ENCODE data around the gene ZNF668. TPM values are rescaled to one million over a fixed set of nuclear protein-coding genes. Genes with fewer than 3 reads are reported as not detected.

ZNF668 gene
- 10.7 TPM for total RNA-seq

DNA sequence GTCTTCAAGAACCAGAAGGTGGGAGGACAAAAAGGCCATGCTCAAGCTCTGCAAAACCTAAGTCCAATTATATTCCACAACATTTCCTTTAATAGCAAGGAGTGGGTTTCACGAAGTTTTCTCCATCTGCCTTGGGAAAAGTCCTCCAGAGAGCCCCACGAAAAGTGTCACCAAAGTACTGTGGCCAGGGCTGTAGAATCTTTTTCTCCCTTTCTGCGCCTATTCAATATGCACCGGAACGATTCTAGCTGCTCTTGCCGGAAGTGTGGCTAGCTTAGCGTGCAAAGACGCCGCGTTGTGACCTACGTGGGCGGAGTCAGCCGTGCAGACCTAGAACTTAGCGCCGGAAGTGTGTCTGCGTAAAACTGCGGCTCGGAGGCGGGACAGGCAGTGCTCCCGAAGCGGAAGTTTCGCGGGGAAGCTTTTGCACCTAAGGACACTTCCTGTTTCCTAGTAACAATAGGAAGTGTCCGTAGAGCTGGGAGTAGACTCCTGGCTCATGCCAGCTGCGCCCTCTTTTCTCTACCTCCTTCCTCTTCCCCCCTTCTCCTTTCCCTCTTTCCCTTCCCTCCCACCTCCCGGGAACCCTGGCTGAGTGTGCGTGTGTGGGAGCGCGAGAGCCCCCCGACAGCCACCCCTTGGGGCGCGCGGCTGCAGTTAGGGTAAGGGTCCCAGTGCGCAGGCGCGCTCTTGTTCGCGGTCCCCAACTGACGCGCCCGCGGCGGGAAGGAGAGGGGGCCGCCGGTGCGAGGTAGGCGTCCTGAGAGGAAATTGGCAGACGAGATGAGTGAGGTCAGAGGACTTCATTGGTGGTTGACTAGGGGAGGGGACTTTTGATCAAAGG lies at the start of gene ZNF668, which contains the start of gene ZNF646:
TSS of gene ZNF668 (minus strand) at position 271 of the 844 bp plus-strand sequence. CDS start 9,781 bp downstream, outside the sequence.
TSS of gene ZNF646 (plus strand) at position 453 of the 844 bp plus-strand sequence. CDS start 1,903 bp downstream, outside the sequence.
- peak within 1 kb of the TSS; percentile 79 for H3K4me3 ChIP-seq (ENCODE audit: low read length)
- no peaks in the 10 kb centered on the region for H3K27me3 ChIP-seq (ENCODE audit: insufficient read depth, low read length)
- H3K4me1 ChIP-seq (ENCODE audit: insufficient read depth, low read length), result peaks cover 36% of the 10 kb centered on the region
- H3K9me3 ChIP-seq (ENCODE audit: low read depth, low read length), result no peaks in the 10 kb centered on the region

DNA sequence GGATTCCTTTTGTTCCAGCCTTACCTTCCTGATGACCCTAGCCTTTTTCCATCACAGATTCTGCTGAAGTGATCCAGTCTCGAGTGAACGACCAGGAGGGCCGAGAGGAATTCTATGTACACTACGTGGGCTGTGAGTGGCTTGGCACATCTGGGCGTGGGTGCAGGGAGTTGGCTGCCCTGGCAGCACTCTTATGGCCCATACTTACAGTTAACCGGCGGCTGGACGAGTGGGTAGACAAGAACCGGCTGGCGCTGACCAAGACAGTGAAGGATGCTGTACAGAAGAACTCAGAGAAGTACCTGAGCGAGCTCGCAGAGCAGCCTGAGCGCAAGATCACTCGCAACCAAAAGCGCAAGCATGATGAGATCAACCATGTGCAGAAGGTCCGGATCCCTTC lies 46.1 kb upstream of the ZNF668 start:
- Histone ChIP-seq H3K4me3 (ENCODE audit: low read length) (no peak overlapping the region), H3K27me3 (ENCODE audit: insufficient read depth, low read length) (no peaks in the 10 kb centered on the region), H3K9me3 (ENCODE audit: low read depth, low read length) (no peaks in the 10 kb centered on the region), H3K4me1 (ENCODE audit: insufficient read depth, low read length) (peaks cover 35% of the 10 kb centered on the region)

DNA sequence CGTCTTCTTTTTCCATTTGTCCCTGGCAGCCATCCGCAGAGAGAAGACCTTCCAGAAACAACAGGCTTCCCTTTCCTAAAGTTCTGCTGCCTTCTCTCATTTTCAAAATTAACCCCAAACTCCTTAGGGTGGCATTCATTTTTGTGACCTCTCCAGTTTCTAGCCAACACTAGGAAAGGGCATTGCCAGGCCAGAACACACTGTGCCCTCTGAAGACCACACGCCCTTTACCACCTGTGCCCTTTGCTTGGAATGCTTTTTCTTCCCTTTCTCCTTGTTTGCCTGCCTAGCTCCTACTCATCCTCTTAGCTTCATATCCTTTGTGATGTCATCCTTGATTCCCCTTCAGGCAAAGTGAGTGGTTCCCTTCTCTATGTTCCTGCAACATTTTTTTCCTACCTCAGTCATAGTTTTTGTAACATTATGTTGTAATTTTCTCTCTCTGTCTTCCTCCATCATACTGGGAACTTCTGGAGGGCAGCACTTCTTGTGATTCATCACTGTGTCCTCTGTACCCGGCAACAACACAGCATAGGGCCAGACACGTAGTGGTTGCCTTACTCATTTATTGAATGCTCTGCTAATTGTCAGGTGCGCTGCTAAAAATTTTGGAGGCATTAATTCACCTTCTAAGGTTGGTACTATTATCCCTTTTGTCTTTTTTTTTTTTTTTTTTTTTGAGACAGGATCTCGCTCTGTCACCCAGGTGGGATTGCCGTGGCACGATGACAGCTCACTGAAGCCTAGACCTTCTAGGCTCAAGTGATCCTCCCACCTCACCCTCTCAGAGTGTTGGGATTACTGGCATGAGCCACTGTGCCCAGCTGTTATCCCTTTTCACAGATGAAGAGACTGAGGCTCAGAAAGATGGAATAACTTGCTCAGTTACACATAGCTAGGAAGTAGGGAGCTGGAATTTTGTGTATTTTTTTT lies 44.4 kb upstream of the ZNF668 start:
- Histone ChIP-seq H3K4me1 (ENCODE audit: insufficient read depth, low read length) (peaks cover 50% of the 10 kb centered on the region), H3K4me3 (ENCODE audit: low read length) (peak overlapping the region; percentile 58), H3K27me3 (ENCODE audit: insufficient read depth, low read length) (no peaks in the 10 kb centered on the region), H3K9me3 (ENCODE audit: low read depth, low read length) (no peaks in the 10 kb centered on the region)

DNA sequence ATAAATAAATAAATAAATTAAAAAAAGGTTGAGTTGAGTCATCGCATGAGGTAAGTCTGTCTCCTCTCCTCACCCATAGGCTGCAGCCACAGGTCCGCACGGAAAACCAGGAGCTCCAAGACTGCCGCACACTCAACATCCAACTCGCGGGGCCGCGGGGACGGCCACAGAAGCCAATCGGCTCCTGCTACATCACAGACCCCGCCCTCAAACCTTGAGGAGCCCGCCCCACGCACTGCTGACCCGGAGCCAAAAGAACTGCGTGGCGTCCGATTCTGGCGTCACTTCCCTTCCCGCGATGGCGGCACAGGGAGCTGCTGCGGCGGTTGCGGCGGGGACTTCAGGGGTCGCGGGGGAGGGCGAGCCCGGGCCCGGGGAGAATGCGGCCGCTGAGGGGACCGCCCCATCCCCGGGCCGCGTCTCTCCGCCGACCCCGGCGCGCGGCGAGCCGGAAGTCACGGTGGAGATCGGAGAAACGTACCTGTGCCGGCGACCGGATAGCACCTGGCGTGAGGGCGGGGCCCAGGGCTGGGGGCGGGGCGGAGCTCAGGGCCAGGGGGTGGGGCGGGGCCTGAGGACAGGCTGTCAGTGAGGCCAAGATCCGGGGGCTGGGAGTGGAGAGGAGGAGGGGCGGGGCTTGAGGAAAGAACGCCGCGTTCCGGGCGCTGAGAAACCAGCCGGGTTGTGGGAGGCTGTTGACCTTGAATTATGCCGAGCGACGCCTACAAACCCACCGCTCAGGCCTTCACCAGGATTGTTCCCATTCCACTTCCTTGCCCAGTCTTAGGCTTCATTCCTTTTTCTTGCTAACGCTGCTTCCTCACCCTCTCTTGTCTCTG lies 43.6 kb upstream of the ZNF668 start, which contains the start of gene KAT8:
TSS of gene KAT8 (plus strand) at position 281 of the 839 bp plus-strand sequence. CDS start at position 299, 18 bp downstream.
- peaks cover 59% of the 10 kb centered on the region for H3K4me1 ChIP-seq (ENCODE audit: insufficient read depth, low read length)
- no peaks in the 10 kb centered on the region for H3K27me3 ChIP-seq (ENCODE audit: insufficient read depth, low read length)
- H3K4me3 ChIP-seq (ENCODE audit: low read length), result peak within 1 kb of the TSS; percentile 58
- no peaks in the 10 kb centered on the region for H3K9me3 ChIP-seq (ENCODE audit: low read depth, low read length)

DNA sequence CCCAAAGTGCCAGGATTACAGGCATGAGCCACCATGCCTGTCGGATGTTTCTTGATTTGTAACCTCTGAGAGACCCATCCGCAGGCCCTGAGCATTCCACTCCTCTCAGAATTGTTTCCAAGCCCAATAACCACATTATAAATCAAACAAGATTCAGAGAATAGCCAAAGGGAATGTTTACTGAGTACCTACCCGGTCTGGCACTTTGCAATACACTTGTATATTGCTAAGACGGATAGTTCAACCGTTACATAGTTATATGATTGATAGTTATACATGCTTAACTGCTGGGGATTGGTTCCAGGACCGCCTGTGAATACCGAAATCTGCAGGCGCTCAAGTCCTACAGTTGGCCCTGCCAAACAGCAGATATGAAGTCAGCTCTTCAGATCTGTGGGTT lies 40.4 kb upstream of the ZNF668 start:
- H3K27me3 ChIP-seq (ENCODE audit: insufficient read depth, low read length), result no peaks in the 10 kb centered on the region
- no peaks in the 10 kb centered on the region for H3K9me3 ChIP-seq (ENCODE audit: low read depth, low read length)
- peaks cover 61% of the 10 kb centered on the region for H3K4me1 ChIP-seq (ENCODE audit: insufficient read depth, low read length)
- no peak overlapping the region for H3K4me3 ChIP-seq (ENCODE audit: low read length)

DNA sequence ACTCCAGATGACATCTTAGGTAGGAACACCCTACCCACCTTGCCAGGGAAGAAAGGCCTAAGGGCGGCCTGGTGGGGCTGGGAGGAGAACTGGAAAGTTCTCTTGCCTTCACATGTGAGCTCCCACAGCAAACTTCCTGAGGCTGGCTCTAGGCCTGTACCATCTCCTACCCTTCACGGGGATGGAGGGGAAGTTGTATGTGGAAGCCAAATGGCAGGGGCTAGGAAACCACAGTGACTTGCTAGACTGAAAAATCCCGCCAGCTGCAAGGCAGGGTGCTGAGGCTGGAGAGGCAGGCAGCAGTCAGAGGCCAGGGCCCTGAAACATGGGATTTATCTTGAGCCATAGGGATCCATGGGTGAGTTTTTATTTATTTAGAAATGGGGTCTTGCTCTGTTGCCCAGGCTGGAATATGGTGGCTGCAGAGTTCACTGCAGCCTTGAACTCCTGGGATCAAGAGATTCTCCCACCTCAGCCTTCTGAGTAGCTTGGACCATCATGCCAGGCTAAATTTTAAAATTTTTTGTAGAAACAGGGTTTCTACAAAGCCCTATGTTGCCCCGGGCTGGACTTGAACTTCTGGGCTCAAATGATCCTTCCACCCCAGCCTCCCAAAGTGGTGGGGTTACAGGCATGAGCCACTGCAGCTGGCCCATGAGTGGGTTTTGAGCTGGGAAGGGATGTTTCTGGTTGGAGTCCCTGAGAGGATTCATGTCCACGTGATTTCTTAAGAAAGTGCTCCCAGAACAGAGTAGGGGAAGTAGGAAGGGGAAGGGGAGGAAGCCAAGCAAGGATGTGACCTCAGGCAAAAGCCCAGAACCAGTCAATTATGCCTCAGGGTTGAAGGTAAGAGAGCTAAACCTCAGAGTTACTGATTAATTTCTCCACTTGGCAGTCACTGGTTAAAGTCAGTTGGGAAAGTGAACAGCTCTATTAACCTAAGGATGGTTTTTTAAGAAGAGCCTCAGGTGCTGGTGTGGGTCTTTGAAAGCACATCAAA lies 39.4 kb upstream of the ZNF668 start:
- H3K9me3 ChIP-seq (ENCODE audit: low read depth, low read length), result no peaks in the 10 kb centered on the region
- H3K4me1 ChIP-seq (ENCODE audit: insufficient read depth, low read length), result peaks cover 60% of the 10 kb centered on the region
- H3K27me3 ChIP-seq (ENCODE audit: insufficient read depth, low read length), result no peaks in the 10 kb centered on the region
- no peak overlapping the region for H3K4me3 ChIP-seq (ENCODE audit: low read length)

DNA sequence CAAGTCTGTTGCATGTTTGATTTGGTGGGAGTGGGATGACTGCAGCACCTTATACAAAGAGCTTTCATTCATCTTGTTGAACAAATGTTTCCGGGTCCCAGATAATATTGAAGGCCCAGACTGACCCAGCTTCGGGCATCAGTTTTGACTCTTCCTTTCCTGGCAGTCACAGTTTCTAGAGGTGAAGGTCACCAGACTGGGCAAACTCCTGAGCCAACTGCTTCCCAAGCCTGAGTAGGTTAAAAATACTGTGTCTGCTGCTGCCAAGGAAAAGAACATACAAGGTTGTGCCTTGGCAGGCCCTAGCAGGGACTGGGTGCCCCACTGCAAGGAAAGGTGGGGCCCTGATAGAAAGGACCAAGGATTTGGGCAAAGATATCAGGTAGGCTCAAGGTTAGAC lies 38.7 kb upstream of the ZNF668 start:
- no peaks in the 10 kb centered on the region for H3K9me3 ChIP-seq (ENCODE audit: low read depth, low read length)
- H3K4me3 ChIP-seq (ENCODE audit: low read length), result no peak overlapping the region
- no peaks in the 10 kb centered on the region for H3K27me3 ChIP-seq (ENCODE audit: insufficient read depth, low read length)
- H3K4me1 ChIP-seq (ENCODE audit: insufficient read depth, low read length), result peaks cover 60% of the 10 kb centered on the region

DNA sequence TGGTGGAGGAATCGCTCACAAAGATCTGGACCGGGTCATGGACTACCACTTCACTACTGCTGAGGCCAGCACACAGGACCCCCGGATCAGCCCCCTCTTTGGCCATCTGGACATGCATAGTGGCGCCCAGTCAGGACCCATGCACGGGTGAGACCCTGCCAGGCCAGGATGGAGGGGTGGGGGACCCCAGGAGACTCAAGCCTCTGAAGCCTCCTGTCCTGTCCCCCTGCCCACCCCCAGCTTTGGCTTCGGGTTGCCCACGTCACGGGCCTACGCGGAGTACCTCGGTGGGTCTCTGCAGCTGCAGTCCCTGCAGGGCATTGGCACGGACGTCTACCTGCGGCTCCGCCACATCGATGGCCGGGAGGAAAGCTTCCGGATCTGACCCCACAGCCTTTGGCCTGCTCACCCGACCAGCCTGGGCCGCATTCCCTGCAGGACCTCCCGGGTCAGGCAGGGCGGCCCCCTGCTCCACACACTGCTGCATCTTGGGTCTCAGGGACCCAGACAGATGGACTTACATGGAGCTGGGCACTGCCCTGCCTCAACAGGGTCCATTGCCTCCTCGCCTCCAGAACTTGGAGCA lies 37.9 kb upstream of the ZNF668 start:
- H3K27me3 ChIP-seq (ENCODE audit: insufficient read depth, low read length), result no peaks in the 10 kb centered on the region
- H3K4me3 ChIP-seq (ENCODE audit: low read length), result no peak overlapping the region
- H3K4me1 ChIP-seq (ENCODE audit: insufficient read depth, low read length), result peaks cover 61% of the 10 kb centered on the region
- no peaks in the 10 kb centered on the region for H3K9me3 ChIP-seq (ENCODE audit: low read depth, low read length)

DNA sequence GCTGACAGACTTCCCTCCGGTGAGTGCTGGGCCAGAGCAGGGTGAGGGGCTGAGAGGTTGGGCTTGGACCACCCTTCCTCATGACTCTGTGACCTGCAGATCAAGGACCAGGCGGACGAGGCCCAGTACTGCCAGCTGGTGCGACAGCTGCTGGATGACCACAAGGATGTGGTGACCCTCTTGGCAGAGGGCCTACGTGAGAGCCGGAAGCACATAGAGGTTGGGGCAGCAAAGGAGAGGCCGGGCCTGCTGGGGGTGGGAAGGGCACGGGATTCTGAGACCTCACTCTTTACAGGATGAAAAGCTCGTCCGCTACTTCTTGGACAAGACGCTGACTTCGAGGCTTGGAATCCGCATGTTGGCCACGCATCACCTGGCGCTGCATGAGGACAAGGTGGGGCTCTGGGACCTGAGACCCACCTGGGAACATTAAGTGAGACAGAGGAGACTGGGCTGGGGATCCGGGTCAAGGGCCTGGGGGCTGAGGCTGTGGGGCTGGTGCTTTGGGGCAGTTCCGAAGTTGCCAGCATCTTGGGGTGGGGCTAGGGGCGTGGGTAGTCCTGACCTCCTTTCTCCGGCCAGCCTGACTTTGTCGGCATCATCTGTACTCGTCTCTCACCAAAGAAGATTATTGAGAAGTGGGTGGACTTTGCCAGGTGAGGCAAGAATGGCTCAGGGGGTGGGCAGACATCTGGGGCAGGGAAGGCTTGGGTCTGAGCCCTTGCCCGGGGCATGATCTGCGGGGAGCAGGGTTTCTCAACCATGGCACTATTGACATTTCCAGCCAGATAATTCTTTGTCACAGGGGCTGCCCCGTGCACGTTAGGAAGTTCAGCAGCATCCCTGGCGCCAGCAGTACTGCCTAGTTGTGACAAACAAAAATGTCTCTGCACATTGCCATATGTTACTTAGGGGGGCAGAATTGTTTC lies 36.3 kb upstream of the ZNF668 start:
- Histone ChIP-seq H3K4me1 (ENCODE audit: insufficient read depth, low read length) (peaks cover 55% of the 10 kb centered on the region), H3K27me3 (ENCODE audit: insufficient read depth, low read length) (no peaks in the 10 kb centered on the region), H3K9me3 (ENCODE audit: low read depth, low read length) (no peaks in the 10 kb centered on the region), H3K4me3 (ENCODE audit: low read length) (no peak overlapping the region)

DNA sequence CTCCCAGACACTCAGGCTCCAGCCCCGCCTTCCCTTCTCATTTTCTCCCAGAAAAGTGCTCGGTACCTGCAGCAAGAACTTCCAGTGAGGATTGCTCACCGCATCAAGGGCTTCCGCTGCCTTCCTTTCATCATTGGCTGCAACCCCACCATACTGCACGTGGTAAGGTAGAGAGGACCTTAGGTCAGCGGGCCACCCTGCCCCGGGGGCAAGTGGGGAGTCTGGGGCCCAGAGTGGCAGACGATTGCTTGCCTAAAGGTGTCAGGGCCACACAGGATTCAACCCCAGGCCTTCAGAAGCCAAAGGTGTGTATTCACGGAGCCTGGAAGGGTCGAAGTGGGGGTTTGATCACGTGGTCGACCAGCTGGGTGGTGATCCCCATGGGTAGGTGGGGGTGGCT lies 35.6 kb upstream of the ZNF668 start:
- Histone ChIP-seq H3K4me3 (ENCODE audit: low read length) (no peak overlapping the region), H3K9me3 (ENCODE audit: low read depth, low read length) (no peaks in the 10 kb centered on the region), H3K4me1 (ENCODE audit: insufficient read depth, low read length) (peaks cover 50% of the 10 kb centered on the region), H3K27me3 (ENCODE audit: insufficient read depth, low read length) (no peaks in the 10 kb centered on the region)

DNA sequence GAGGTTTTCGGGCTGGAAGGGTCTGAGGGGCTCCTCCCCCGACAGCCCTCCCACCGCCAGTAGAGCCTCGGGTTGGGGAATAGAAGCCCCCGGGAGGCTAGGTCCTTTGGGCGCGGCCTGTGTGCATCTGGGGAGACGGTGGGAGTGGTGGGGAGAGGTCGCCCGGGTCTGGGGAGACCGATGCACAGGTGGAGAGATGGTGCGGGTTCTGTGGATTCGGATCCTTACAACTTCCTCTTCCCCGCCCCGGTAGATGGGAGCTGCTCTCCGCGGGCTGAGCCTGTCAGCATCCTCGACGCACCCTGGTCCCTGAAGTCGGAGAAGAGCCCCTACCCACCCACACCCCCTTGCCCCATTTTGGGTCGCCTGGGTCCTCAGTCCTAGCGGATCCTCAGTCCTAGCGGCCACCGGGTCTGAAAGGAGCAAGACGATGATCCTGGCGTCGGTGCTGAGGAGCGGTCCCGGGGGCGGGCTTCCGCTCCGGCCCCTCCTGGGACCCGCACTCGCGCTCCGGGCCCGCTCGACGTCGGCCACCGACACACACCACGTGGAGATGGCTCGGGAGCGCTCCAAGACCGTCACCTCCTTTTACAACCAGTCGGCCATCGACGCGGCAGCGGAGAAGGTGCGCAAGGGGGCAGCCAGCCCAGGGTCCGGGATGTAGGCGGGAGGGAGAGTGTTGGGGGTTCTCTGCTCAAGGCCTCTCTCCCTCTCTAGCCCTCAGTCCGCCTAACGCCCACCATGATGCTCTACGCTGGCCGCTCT lies 34.9 kb upstream of the ZNF668 start:
- Histone ChIP-seq H3K9me3 (ENCODE audit: low read depth, low read length) (no peaks in the 10 kb centered on the region), H3K4me3 (ENCODE audit: low read length) (peak overlapping the region; percentile 82), H3K27me3 (ENCODE audit: insufficient read depth, low read length) (no peaks in the 10 kb centered on the region), H3K4me1 (ENCODE audit: insufficient read depth, low read length) (peaks cover 43% of the 10 kb centered on the region)
